Choroid plexus epithelial cell (primary cell): ENCODE data around the gene NMS.

ENCODE experiments used
- DNase-seq: peaks from one replicate; pipeline ENCODE4 v3.0.0-alpha.2; 2010; ENCODE audit warnings: low read depth
- H3K4me3 ChIP-seq: 2 replicates; pipeline ENCODE4 v1.5.1; 2011; ENCODE audit warnings: low read depth, mild to moderate bottlenecking, control low read depth, low read length, moderate library complexity
- CTCF ChIP-seq: conservative IDR thresholded peaks from 2 replicates; pipeline ENCODE4 v1.5.1; 2011; ENCODE audit warnings: low read depth, mild to moderate bottlenecking, control low read depth, inconsistent platforms, low read length, moderate library complexity

The NMS gene

GRCh38 chr2:100529176-100529575 is 58.9 kb downstream of the NMS start:
- no peak for TF ChIP-seq CTCF
- DNase-seq: no peak
- no peak overlapping the region for H3K4me3 ChIP-seq

- H3K4me3 ChIP-seq: no peak overlapping the region
- no peak for DNase-seq
- TF ChIP-seq CTCF: no peak
Measured at GRCh38 chr2:100529900-100530299, 59.6 kb downstream of the NMS start.
